Panc1 (cell line): Measurements from ENCODE around the gene POLR1C.

Experiments
- CTCF ChIP-seq: fragments of 450-650 bp; IDR thresholded peaks from 2 replicates; pipeline ENCODE4 v1.5.1; 2017; ENCODE audit warnings: mild to moderate bottlenecking
- POLR2AphosphoS5 ChIP-seq: IDR thresholded peaks from 2 replicates; pipeline ENCODE4 v1.6.1; 2012; ENCODE audit warnings: mild to moderate bottlenecking, low read depth, low read length, moderate library complexity
- REST ChIP-seq, 2 experiments: IDR thresholded peaks; 2 replicates each; pipeline ENCODE4 v1.6.1; 2011 to 2012; ENCODE audit warnings: low read depth in 2 of 2, control low read depth in 1 of 2, low read length in 1 of 2, mild to moderate bottlenecking in 1 of 2, moderate library complexity in 1 of 2; ENCODE audit not compliant: insufficient read depth in 1 of 2
- SIN3A ChIP-seq: IDR thresholded peaks from 2 replicates; pipeline ENCODE4 v1.6.1; 2012; ENCODE audit warnings: low read depth, mild to moderate bottlenecking, low read length, moderate library complexity, borderline replicate concordance; ENCODE audit not compliant: insufficient read depth
- TCF7L2 ChIP-seq: IDR thresholded peaks from 2 replicates; pipeline ENCODE4 v1.6.1; 2011; ENCODE audit warnings: mild to moderate bottlenecking, low read depth, low read length, inconsistent platforms

- no peak for TF ChIP-seq POLR2AphosphoS5
- no peak for TF ChIP-seq CTCF
- TF ChIP-seq REST (IDR thresholded peaks at IDR 0.05; ENCODE audit: insufficient read depth in 1 of 2, low read depth in 2 of 2, low read length in 1 of 2), result no peak
- TF ChIP-seq SIN3A, result no peak
- no peak for TF ChIP-seq TCF7L2
These were observed 557 bp upstream of the POLR1C start for GRCh38 chr6:43516367-43516696.
